Measurements from ENCODE around the gene UBE2G1. TPM values are rescaled to one million over a fixed set of nuclear protein-coding genes. Genes with fewer than 3 reads are reported as not detected.

The UBE2G1 gene
- total and polyA plus RNA-seq, 2 of the 8 experiments (the other 6 are each of a cell fraction or from before 2014, with no cell fraction given) = 73.9 to 170 TPM

GRCh38 chr17:4247361-4247970, 119.0 kb downstream of the UBE2G1 start:
- FAIRE-seq = no peak
- Histone ChIP-seq H3K4me3 (ENCODE audit: extremely low read depth in 1 of 4, insufficient read depth in 2 of 4, low read depth in 3 of 4, low read length in 4 of 4) (no peak overlapping the region), H3K14ac (ENCODE audit: insufficient read length) (no peak overlapping the region), H3K27ac (ENCODE audit: low read depth, low read length) (no peak overlapping the region), H2BK5ac (ENCODE audit: low read depth, low read length) (no peak overlapping the region), H4K20me1 (replicated peaks in 1 of 2; ENCODE audit: control insufficient read depth in 1 of 2, insufficient read depth in 2 of 2, low read length in 2 of 2) (peaks cover 22 to 29% of the 10 kb centered on the region in 2 experiments), H2BK15ac (ENCODE audit: low read length) (no peak overlapping the region), H4K91ac (replicated peaks; ENCODE audit: insufficient read length, low read length) (no peak overlapping the region), H3K18ac (ENCODE audit: extremely low read depth, low read length) (no peak overlapping the region), H2BK120ac (replicated peaks; ENCODE audit: low read depth, low read length) (no peak overlapping the region), H3K23me2 (ENCODE audit: low read depth, low read length) (peaks cover 3% of the 10 kb centered on the region; the same call in 1 of the 2 replicates), H3K4ac (replicated peaks; ENCODE audit: insufficient read length, low read depth, low read length) (no peak overlapping the region), H3K23ac (ENCODE audit: insufficient read length) (no peak overlapping the region), H3K9ac (replicated peaks in 1 of 4; ENCODE audit: extremely low read depth in 1 of 4, low read depth in 3 of 4, low read length in 3 of 4) (no peak overlapping the region), H2BK20ac (ENCODE audit: low read length) (no peak overlapping the region), H3K79me1 (ENCODE audit: low read depth, low read length) (peaks cover 25% of the 10 kb centered on the region), H3K36me3 (ENCODE audit: control insufficient read depth in 2 of 4, insufficient read depth in 4 of 4, low read length in 3 of 4) (peaks cover 0 to under 1% (median 0%) of the 10 kb centered on the region in 4 experiments; a peak in 2 of 8 replicates), H3K4me2 (ENCODE audit: insufficient read depth in 1 of 2, low read depth in 2 of 2, low read length in 2 of 2) (no peak overlapping the region), H3K27me3 (replicated peaks in 1 of 4; ENCODE audit: control insufficient read depth in 3 of 4, extremely low read depth in 1 of 4, insufficient read depth in 3 of 4, low read length in 3 of 4) (no peaks in the 10 kb centered on the region), H4K8ac (ENCODE audit: extremely low read depth, insufficient read depth, low read length) (no peak overlapping the region), H3K56ac (replicated peaks; ENCODE audit: insufficient read length, low read depth, low read length) (no peak overlapping the region), H2BK12ac (ENCODE audit: low read depth, low read length) (no peak overlapping the region), H3K4me1 (replicated peaks in 1 of 4; ENCODE audit: control insufficient read depth in 3 of 4, insufficient read depth in 4 of 4, low read length in 3 of 4) (peaks cover 0 to 15% (median 10%) of the 10 kb centered on the region in 4 experiments; a peak in 5 of 7 replicates), H2AK5ac (ENCODE audit: low read depth, low read length) (no peak overlapping the region), H3K79me2 (ENCODE audit: control insufficient read depth in 1 of 2, insufficient read depth in 2 of 2, low read length in 2 of 2) (peaks cover 17 to 88% of the 10 kb centered on the region in 2 experiments), H2AFZ (ENCODE audit: low read length) (no peak overlapping the region), H4K5ac (ENCODE audit: insufficient read length, low read depth, low read length) (no peak overlapping the region), H3K9me3 (ENCODE audit: insufficient read depth in 2 of 2, low read depth in 1 of 2, low read length in 1 of 2) (no peaks in the 10 kb centered on the region)
- POLR2A ChIA-PET (ENCODE audit: partially characterized antibody) = interaction anchor here (1.0 to 2.9 kb wide), 4 partner anchors 8 to 16 kb away, joined by 3 to 13 read pairs (median 8); partner anchors contain the start of gene ANKFY1
- 80% methylated on average over 5 of the region's 5 CpGs; no CpG with 5 or more reads in 1 of the 2 experiments for WGBS, 2 experiments (ENCODE audit: extremely low coverage in 1 of 2, insufficient coverage in 1 of 2, insufficient read length in 1 of 2, insufficient replicate concordance in 2 of 2, low coverage in 1 of 2, low lambda C conversion rate in 2 of 2, missing lambda C conversion rate in 1 of 2)
- TF ChIP-seq SIX5 (IDR thresholded peaks at IDR 0.05; ENCODE audit: low read depth, low read length) = no peak
- no peak for TF ChIP-seq ATF2 (IDR thresholded peaks at IDR 0.05; ENCODE audit: low read length)
- no peak for TF ChIP-seq HDAC6 (IDR thresholded peaks at IDR 0.05; ENCODE audit: low read depth, low read length)
- no peak for TF ChIP-seq NANOG (IDR thresholded peaks at IDR 0.05; ENCODE audit: insufficient read depth, low read depth, low read length, poor library complexity, severe bottlenecking)
- TF ChIP-seq JUND (IDR thresholded peaks at IDR 0.05; ENCODE audit: low read length) = no peak
- TF ChIP-seq GABPA (IDR thresholded peaks at IDR 0.05; ENCODE audit: borderline replicate concordance, insufficient read depth, low read length) = no peak
- TF ChIP-seq RFX5 (IDR thresholded peaks at IDR 0.05; ENCODE audit: borderline replicate concordance, low read depth, low read length) = no peak
- no peak for DNase-seq (ENCODE audit: low read depth in 1 of 2, low spot score in 2 of 2)
- CTCF ChIA-PET (ENCODE audit: partially characterized antibody) = interaction anchor here (0.6 to 6.0 kb wide), 13 partner anchors 10 to 173 kb away, joined by 3 to 89 read pairs (median 3); no protein-coding TSS in a partner anchor

Data from H1 (cell line).